Fibroblast of peridontal ligament (primary cell): ENCODE measurements around the gene MAP3K14.

Experiments used
- DNase-seq: peaks from one replicate; pipeline ENCODE4 v3.0.0-alpha.2; 2010; ENCODE audit errors: extremely low read depth

The MAP3K14 gene

GRCh38 chr17:45282683-45283644 is 33.9 kb downstream of the MAP3K14 start:
- no peak for DNase-seq

GRCh38 chr17:45279898-45280297 is 36.9 kb downstream of the MAP3K14 start:
- DNase-seq, result no peak

- peak; percentile 54 for DNase-seq
Observed at GRCh38 chr17:45277992-45278391, 38.8 kb downstream of the MAP3K14 start.

DNA sequence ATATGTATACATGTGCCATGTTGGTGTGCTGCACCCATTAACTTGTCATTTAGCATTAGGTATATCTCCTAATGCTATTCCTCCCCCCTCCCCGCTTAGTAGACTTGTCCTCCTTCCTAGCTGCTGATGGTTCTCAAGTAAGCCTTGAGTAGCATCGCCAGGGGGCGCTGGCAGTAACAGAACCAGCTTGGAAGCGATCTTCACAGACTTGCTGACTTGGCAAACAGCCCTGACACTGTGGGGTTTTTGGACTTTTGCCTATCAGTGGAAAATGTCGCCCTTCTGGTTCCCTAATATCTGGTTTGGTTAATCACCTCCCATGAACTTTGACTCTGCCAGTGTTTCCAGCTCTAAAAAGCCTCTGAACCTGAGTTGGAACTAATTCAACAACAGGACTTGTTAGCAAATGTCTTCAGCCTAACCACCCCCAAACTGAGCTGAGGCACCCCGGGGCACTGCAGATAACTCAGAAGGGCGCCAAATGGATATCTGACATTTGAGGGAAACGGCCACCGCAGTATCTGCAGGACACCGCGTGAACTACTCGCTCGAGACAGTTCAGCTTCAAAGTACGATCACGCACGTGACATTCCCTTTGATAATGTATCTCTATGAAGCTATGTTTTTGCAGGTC is 39.5 kb downstream of the MAP3K14 start:
- DNase-seq, result peak; percentile 90

DNA sequence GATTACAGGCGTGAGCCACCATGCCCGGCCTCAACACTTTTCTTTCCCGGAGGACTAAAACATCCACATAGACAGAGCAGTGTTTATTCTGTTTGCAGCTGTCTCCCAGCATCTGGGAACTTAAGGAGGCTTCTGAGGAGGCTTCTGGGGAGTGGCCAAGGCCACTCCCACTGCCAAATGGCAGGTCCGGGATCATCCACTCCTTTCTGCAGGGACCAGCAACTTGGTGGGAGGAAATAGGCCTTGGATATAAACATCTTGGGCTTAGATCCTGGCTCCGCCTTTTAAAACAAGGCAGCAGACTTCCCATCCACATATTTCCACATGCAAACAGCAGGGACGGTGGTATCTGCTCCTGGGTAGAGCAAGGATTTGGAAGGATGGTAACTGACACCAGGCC is 40.8 kb downstream of the MAP3K14 start:
- DNase-seq, result peak; percentile 23

DNA sequence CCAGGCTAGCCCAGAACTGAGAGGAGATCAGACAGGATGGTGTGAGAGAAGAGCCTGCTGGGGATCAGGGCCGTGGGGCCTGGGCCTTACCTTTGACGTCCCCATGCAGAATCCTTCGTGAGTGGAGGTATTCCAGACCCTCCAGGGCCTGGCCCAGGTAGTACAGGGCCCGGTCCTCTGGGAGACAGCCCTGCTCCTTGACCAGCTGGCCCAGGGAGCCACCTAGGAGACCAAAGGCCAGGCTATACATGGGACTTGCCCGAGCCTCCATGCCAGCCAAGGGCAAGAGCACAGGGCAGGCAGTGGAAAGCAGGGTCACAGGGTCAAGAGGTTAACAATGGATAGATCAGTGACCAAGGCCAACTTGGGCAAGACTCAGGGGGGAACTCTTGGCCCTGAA is 42.8 kb downstream of the MAP3K14 start:
- DNase-seq, result no peak

DNA sequence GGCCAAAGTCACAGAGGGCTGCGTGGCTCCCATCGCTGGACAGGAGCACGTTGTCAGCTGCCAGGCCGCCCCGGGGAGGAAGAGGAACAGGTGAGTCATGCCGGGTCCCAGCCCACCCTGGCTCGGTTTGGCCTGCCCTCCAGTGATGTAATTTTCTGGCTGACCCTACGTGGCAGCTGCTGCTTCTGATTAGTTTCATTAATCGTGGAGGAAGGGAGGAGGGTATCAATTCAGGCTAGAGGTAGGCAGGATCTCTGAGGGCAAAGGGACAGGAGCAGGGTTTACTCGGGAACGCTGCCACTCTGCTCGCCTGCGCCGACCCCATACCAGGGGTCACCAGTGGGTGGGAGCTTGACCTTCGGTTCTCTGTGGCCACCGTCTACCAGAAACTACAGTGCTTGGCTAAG is 43.3 kb downstream of the MAP3K14 start:
- no peak for DNase-seq

GRCh38 chr17:45271603-45272002 is 45.2 kb downstream of the MAP3K14 start:
- DNase-seq, result no peak

DNA sequence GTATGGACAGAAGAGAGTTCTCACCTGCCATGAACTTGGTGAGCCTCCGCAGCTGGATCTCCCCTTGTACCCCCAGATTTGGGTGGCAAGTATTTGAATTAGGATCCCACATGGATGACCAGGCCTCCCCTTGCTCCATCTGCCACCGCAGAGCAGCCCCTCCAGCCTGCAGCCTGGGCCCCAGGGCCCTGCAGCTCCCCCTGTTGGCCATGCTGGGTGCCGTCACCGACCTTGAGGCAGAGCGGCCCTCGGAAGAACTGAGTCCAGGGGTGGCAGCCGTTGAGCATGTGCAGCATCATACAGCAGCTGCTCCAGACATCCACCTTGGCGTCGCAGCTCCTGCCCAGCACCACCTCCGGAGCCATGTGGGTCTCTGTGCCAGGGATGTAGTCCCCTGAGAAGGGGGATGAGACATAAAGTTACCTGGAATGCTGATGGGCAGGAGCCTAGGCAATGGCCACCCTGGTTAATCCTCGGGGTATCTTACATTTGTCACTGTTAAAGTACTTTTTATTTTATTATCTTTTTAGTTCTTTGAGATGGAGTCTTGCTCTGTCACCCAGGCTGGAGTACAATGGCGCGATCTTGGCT is 45.9 kb downstream of the MAP3K14 start:
- DNase-seq, result no peak

- no peak for DNase-seq
Observed at GRCh38 chr17:45269912-45270311, 46.9 kb downstream of the MAP3K14 start.

DNA sequence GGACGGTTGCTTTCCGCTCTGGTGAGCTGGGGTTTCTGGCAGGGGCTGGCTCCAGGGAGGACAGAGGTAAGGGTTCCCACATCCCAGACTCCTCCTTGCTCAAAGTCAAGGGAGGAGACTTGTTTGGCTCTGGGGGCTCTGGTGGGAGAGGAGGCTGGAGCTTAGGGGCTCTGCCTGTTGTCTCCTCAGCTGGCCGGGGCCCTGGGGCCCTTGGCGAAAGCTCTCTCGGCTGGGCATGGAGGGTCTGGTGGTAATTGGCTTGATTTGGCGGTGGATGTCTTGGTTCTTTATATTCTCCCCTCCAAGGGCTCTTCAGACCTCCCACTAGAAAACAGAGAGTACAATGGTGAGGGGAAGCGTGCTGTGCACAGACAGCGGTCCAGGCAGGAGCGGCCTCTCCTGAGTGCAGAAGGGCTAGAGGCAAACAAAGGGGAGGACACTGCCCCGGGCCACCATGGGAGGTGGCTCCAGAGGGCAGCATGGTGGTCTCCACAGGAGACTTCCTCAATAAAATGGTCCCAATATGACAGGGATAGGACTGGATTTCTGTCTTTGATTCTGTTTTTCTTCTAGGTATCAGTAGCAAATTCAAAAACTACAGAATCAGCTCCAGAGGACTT is 49.3 kb downstream of the MAP3K14 start:
- no peak for DNase-seq

DNA sequence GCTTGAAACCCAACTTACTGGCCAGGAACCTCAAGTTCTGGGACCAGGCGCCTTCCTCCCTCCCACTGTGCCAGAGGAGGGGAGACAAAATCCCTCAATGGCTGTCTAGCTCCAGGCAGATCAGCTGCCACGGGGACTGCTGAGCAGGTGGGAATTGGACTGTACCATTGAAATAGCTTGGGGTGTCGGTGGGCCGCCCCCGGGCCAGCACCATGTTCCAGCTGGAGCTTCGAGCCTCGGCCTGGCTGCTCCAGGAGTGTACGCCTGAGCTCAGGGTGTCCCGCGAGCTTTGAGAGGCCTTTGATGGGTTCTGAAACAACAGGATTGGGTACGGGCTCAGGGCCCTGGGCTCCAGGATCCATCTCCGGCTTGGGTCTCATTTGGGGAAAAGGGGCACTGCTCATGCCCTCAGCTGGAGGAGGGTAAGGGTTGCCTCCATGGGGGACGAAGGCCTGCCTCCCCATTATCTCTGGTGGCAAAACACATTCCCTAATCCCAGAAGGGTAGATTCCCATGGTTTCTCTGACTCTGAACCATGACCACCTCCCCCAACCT is 50.4 kb downstream of the MAP3K14 start:
- no peak for DNase-seq

GRCh38 chr17:45265821-45266220 is 51.0 kb downstream of the MAP3K14 start:
- DNase-seq, result peak; percentile 99

DNA sequence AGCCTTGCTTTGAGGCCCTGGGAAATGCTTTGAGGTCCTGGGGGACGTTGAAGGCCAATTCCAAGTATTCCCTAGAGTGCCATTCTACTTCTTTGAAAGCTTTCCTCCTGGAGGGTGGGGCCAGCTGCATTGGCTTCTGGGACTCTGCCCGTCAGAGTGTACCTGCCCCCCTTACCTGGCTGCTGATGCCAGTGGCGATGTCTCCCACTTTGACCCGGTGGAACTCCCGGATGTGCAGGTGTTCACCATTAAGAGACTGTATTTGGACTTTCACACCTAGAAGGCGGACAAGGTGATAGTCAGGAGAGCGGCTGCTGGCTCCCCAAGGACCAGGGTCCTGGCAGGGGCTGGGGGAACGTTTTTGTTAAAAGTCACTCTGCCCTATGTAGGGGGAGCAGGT is 51.8 kb downstream of the MAP3K14 start:
- DNase-seq, result no peak

DNA sequence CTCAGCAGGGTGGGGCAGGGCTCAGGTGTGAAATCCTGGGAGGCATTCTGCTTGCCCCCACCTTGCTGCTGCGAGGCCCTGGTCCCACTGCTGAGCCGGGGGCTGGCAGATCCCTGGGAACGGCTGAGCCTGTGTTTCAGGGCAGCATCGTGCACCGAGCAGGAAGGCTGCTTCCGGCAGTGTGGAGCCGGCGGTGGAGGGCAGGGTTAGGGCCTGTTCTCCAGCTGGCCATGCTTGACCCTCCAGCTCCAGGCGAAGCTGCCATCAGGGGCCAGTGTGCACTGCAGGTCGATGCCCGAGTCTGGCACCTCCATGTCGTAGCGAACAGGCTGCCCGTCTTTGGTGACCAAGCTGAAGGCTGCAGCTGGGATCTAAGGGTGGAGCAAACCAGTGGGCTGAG is 52.4 kb downstream of the MAP3K14 start:
- DNase-seq, result no peak

DNA sequence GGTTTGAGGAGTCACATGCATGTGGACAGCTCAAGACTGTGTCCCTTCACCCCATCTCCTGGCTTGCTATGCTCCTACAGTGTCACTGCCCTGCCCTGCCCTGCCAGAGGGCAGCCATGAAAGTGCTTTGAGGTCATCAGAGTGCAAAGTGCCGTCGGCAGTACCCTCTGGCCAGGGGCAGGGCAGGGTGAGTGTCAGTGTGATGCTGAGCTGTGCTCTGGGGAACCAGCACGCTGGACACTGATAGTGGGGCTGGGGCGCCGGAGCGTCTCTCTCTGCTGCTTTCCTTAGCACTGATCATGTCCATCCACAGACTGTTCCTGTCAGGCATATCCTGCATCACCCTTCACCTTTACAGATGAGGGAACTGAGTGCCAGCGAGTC is 53.4 kb downstream of the MAP3K14 start:
- DNase-seq, result no peak

DNA sequence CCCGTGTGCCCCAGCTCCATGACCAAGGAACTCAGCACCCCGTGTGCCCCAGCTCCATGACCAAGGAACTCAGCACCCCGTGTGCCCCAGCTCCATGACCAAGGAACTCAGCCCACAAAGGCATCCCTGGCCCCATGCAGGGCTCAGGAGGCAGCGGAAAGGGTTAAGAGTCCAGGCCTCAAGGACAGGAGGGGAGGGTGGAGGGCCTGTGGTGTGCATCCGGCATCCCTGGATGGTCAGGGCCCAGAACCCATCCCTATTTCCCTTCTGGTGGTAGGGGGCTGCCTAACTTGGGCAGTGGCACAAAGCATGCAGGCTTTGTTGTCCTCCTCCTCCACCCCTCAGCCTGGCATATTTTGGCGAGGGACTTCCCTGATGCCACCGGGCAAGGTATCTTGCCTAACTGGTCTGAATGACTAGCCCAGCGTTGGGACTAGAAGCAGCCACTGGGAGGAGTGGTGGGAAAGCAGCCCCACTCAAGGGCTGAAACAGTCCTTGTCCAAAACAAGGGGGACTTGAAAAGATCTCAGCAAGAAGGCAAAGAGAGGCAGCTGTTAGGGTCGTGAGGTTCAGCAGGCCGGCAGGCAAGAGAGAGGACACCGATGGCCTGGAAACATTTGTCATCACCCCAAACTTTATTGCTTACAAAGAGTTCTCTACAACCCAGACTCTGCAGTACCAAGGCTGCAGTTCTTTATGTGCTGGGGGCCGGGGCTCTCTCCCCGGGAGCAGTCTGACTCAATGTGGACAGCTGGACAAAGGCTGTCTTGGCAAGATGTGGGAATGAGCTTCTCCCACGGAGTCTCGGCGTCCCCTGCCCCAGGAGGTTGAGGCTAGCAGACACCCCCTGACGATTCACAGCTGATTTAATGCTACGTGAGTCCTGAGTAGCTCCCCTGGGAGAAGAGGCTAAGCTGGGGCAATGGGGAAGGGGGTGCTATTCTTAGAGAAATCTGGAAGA is 54.0 kb downstream of the MAP3K14 start:
- no peak for DNase-seq

DNA sequence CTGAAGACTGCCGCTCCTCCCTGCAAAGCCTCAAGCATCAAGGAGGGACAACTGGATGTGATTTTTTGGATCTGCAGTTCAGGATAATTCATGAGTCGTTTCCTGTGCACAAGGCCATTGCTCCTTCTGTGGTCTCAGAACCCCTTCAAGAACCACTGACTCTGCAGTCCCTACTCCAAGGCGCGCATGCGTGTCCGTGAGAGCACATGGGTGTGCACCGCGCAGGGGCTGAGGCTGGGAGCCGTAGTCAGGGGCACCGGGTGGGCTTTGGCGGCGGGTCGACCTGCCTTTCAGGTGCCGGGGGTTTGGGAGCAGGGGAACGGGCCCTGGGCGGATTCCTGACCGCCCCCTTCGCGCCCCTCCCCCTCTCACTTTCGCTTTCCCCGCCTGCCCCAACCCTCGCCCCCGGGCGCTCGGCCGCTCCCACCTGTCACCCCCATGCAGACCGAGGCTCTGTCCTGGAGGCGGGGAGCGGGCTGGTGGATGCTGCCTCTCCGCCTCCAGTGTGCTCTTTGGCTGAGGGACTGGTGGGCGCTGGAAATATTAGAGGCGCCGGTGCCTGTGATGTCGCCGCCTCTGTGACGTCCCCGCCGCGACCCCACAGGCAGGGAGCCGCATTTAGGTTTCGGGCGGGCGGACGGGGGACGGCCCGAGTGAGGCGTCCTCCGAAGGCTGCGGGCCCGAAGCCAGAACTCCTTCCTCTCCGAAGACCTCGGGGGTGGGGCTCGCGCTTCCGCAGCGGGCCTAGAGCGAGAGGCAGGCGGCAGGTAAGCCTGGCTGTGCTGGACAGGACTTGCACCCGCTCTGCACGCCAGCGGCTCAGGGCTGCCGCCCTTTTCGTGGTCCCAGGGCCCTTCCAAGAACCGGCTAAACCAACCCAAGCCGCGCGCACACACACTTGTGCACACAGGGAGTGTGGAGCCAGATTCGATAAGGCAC is 55.0 kb downstream of the MAP3K14 start, which contains the start of gene SPATA32:
Gene SPATA32, minus strand, starts transcription at position 518 of the 939 bp plus-strand sequence. Its CDS starts 78 bp downstream, at position 440.
- no peak for DNase-seq

DNA sequence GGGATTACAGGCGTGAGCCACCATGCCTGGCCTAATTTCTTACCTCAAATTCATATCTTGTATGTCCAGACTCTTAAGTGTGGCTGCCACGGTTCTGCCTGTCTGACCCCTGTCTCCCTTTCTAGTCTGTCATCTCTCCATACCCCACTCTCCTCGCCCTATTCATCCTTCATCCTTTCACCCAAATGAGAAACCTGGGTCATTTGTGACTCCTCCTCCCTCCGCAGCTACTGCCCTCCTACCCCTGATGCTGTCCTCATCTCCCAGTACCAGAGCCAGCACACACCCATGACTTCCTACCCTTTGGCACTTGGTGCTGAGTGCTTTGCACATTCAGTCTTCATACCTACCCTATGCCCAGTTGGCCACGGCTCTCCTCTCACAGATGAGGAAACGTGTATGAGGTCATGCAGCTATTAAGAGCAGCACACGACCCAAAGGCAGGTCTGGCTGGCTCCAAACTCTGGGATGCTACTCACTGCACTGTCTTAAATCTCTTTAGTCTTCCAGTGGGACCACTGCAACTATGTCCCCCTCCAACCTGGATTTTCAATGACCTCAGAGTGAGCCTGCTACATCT is 56.5 kb downstream of the MAP3K14 start:
- no peak for DNase-seq
